ENCODE data around the gene GPR15.

Gene GPR15

GRCh38 chr3:98513736-98514135 lies 18.0 kb upstream of the GPR15 start:
- H3K4me3 ChIP-seq (ENCODE audit: low read depth in 1 of 2, low read length in 2 of 2): no peak overlapping the region
- no peaks in the 10 kb centered on the region for H3K9me3 ChIP-seq (ENCODE audit: control insufficient read depth in 1 of 2, low read length in 2 of 2)
- H3K4me1 ChIP-seq (ENCODE audit: control insufficient read depth in 1 of 2, insufficient read depth in 2 of 2, low read length in 2 of 2): peaks cover 0 to 4% of the 10 kb centered on the region in 2 donors
- H3K27ac ChIP-seq (ENCODE audit: low read length): no peak overlapping the region
- no peaks in the 10 kb centered on the region for H3K27me3 ChIP-seq (ENCODE audit: low read depth, low read length)
- H3K36me3 ChIP-seq (ENCODE audit: control insufficient read depth in 1 of 2, insufficient read depth in 2 of 2, low read length in 2 of 2): peaks cover 26 to 38% of the 10 kb centered on the region in 2 donors

GRCh38 chr3:98514948-98515347 lies 16.8 kb upstream of the GPR15 start:
- Histone ChIP-seq H3K36me3 (ENCODE audit: control insufficient read depth in 1 of 2, insufficient read depth in 2 of 2, low read length in 2 of 2) (peaks cover 32 to 45% of the 10 kb centered on the region in 2 donors), H3K9me3 (ENCODE audit: control insufficient read depth in 1 of 2, low read length in 2 of 2) (no peaks in the 10 kb centered on the region), H3K4me1 (ENCODE audit: control insufficient read depth in 1 of 2, insufficient read depth in 2 of 2, low read length in 2 of 2) (peaks cover 0 to 4% of the 10 kb centered on the region in 2 donors), H3K27ac (ENCODE audit: low read length) (no peak overlapping the region), H3K4me3 (ENCODE audit: low read depth in 1 of 2, low read length in 2 of 2) (no peak overlapping the region), H3K27me3 (ENCODE audit: low read depth, low read length) (no peaks in the 10 kb centered on the region)

DNA sequence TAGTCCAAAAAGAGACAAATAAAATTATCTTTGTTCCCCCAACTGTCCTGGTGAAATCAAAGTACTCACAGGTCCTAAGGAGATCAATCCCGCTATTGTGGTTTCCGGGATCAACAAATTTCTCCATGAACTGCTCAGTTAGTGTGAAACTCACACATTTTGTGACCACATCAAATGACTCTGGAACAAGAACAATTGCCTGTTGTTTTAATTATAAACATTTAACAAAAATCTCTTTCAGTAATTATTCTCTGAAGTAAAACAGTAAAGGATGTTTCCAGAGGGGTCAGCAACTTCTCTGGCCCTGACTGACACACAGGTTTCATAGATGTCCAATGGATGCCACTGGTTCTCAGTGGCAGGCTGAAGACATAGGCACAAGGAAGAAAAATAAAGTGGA lies 13.0 kb upstream of the GPR15 start:
- no peaks in the 10 kb centered on the region for H3K9me3 ChIP-seq (ENCODE audit: control insufficient read depth in 1 of 2, low read length in 2 of 2)
- H3K4me3 ChIP-seq (ENCODE audit: low read depth in 1 of 2, low read length in 2 of 2): no peak overlapping the region
- peaks cover 13 to 14% of the 10 kb centered on the region in 2 donors for H3K4me1 ChIP-seq (ENCODE audit: control insufficient read depth in 1 of 2, insufficient read depth in 2 of 2, low read length in 2 of 2)
- no peak overlapping the region for H3K27ac ChIP-seq (ENCODE audit: low read length)
- H3K27me3 ChIP-seq (ENCODE audit: low read depth, low read length): no peaks in the 10 kb centered on the region
- peaks cover 36 to 42% of the 10 kb centered on the region in 2 donors for H3K36me3 ChIP-seq (ENCODE audit: control insufficient read depth in 1 of 2, insufficient read depth in 2 of 2, low read length in 2 of 2)

DNA sequence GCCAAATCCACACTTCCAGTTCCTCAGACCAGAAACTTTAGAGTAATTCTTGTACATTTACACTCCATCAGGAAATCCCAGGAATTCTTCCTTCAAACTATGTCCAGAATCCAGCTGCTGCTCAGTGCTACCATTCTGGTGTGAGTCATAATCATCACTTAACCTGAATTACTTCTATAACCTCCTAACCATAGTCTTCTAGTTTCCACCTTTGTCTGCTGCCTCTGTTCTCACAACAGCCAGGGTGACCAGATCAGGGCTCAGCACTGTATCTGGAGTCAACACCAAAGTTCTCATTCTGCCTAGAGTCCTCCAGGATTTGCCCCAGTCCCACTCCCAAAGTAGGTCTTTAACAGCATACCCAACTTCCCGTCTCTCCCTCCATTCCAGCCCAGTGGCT lies 12.4 kb upstream of the GPR15 start:
- H3K27ac ChIP-seq (ENCODE audit: low read length): no peak overlapping the region
- H3K9me3 ChIP-seq (ENCODE audit: control insufficient read depth in 1 of 2, low read length in 2 of 2): no peaks in the 10 kb centered on the region
- H3K36me3 ChIP-seq (ENCODE audit: control insufficient read depth in 1 of 2, insufficient read depth in 2 of 2, low read length in 2 of 2): peaks cover 36 to 42% of the 10 kb centered on the region in 2 donors
- peaks cover 13 to 14% of the 10 kb centered on the region in 2 donors for H3K4me1 ChIP-seq (ENCODE audit: control insufficient read depth in 1 of 2, insufficient read depth in 2 of 2, low read length in 2 of 2)
- H3K27me3 ChIP-seq (ENCODE audit: low read depth, low read length): no peaks in the 10 kb centered on the region
- no peak overlapping the region for H3K4me3 ChIP-seq (ENCODE audit: low read depth in 1 of 2, low read length in 2 of 2)

DNA sequence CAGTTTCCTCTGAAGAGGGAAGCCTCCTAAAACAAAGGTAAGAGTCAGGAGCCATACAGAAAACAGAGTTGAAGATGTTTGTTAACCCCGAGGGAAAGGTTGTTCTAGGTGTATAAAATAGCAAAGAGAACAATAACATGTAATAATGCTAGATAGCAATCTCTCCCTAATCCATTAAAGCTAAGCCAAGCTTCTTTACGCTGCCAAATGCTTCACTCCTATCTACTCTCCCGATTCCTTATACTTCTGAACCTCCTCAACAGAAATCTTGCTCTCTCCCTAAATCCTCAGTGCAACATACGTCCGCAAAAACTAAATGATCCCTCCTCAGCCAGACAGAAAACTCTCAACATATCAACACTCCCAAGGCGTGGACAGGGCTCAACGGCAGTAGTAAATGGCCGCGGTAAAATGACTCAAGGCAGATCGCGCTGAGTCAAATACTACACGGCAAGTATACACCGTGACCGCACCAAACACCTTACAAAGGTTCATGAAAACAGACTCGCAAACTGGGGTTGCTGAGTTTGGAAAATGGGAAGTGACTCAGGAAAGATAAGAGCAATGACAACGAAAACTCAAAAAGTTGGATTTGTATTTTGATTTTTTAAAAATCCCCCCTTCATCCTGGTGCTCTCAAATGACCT lies 9.8 kb upstream of the GPR15 start:
- H3K4me3 ChIP-seq (ENCODE audit: low read depth in 1 of 2, low read length in 2 of 2): peak overlapping the region; percentile 88 to 97
- peaks cover 13 to 14% of the 10 kb centered on the region in 2 donors for H3K4me1 ChIP-seq (ENCODE audit: control insufficient read depth in 1 of 2, insufficient read depth in 2 of 2, low read length in 2 of 2)
- H3K36me3 ChIP-seq (ENCODE audit: control insufficient read depth in 1 of 2, insufficient read depth in 2 of 2, low read length in 2 of 2): peaks cover 22 to 24% of the 10 kb centered on the region in 2 donors
- H3K9me3 ChIP-seq (ENCODE audit: control insufficient read depth in 1 of 2, low read length in 2 of 2): no peaks in the 10 kb centered on the region
- peak overlapping the region; percentile 92 for H3K27ac ChIP-seq (ENCODE audit: low read length)
- no peaks in the 10 kb centered on the region for H3K27me3 ChIP-seq (ENCODE audit: low read depth, low read length)

- Histone ChIP-seq H3K4me3 (ENCODE audit: low read depth in 1 of 2, low read length in 2 of 2) (peak within 1 kb of the TSS; percentile 88 to 97), H3K36me3 (ENCODE audit: control insufficient read depth in 1 of 2, insufficient read depth in 2 of 2, low read length in 2 of 2) (peaks cover 19 to 21% of the 10 kb centered on the region in 2 donors), H3K9me3 (ENCODE audit: control insufficient read depth in 1 of 2, low read length in 2 of 2) (no peaks in the 10 kb centered on the region), H3K4me1 (ENCODE audit: control insufficient read depth in 1 of 2, insufficient read depth in 2 of 2, low read length in 2 of 2) (peaks cover 13 to 14% of the 10 kb centered on the region in 2 donors), H3K27me3 (ENCODE audit: low read depth, low read length) (no peaks in the 10 kb centered on the region), H3K27ac (ENCODE audit: low read length) (peak within 1 kb of the TSS; percentile 92)
These were observed 9.1 kb upstream of the GPR15 start, which contains the start of gene CLDND1 for GRCh38 chr3:98522544-98523281. Gene CLDND1 (minus strand): TSS chr3:98522902. CDS start chr3:98521424, 1,478 bp downstream.

DNA sequence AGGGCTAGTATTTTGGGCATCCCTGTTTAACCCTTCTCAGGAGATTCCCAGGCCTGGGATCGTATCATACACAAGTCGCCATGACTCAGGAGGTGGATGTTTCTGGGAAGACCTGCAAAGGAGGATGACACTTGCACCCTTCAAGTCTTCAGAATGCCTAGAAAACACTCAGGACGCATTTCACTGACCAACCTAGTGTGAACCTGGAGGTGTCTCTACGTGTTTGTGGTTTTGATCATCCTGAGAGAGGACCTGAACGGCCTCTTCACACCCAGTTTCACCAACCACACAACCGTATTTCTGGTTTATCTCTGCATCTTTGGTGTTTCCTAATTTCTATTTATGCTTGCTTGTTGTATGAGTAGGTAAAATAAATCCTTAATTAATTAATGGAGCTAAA lies 6.3 kb upstream of the GPR15 start:
- H3K27ac ChIP-seq (ENCODE audit: low read length): no peak overlapping the region
- H3K27me3 ChIP-seq (ENCODE audit: low read depth, low read length): no peaks in the 10 kb centered on the region
- H3K9me3 ChIP-seq (ENCODE audit: control insufficient read depth in 1 of 2, low read length in 2 of 2): no peaks in the 10 kb centered on the region
- H3K4me1 ChIP-seq (ENCODE audit: control insufficient read depth in 1 of 2, insufficient read depth in 2 of 2, low read length in 2 of 2): peaks cover 10 to 13% of the 10 kb centered on the region in 2 donors
- no peak overlapping the region for H3K4me3 ChIP-seq (ENCODE audit: low read depth in 1 of 2, low read length in 2 of 2)
- H3K36me3 ChIP-seq (ENCODE audit: control insufficient read depth in 1 of 2, insufficient read depth in 2 of 2, low read length in 2 of 2): peaks cover 4 to 6% of the 10 kb centered on the region in 2 donors

- no peaks in the 10 kb centered on the region for H3K36me3 ChIP-seq (ENCODE audit: control insufficient read depth in 1 of 2, insufficient read depth in 2 of 2, low read length in 2 of 2)
- H3K27me3 ChIP-seq (ENCODE audit: low read depth, low read length): no peaks in the 10 kb centered on the region
- H3K4me3 ChIP-seq (ENCODE audit: low read depth in 1 of 2, low read length in 2 of 2): no peak overlapping the region
- no peak overlapping the region for H3K27ac ChIP-seq (ENCODE audit: low read length)
- H3K9me3 ChIP-seq (ENCODE audit: control insufficient read depth in 1 of 2, low read length in 2 of 2): no peaks in the 10 kb centered on the region
- no peaks in the 10 kb centered on the region for H3K4me1 ChIP-seq (ENCODE audit: control insufficient read depth in 1 of 2, insufficient read depth in 2 of 2, low read length in 2 of 2)
These were observed 3.1 kb upstream of the GPR15 start for GRCh38 chr3:98528474-98529346.

DNA sequence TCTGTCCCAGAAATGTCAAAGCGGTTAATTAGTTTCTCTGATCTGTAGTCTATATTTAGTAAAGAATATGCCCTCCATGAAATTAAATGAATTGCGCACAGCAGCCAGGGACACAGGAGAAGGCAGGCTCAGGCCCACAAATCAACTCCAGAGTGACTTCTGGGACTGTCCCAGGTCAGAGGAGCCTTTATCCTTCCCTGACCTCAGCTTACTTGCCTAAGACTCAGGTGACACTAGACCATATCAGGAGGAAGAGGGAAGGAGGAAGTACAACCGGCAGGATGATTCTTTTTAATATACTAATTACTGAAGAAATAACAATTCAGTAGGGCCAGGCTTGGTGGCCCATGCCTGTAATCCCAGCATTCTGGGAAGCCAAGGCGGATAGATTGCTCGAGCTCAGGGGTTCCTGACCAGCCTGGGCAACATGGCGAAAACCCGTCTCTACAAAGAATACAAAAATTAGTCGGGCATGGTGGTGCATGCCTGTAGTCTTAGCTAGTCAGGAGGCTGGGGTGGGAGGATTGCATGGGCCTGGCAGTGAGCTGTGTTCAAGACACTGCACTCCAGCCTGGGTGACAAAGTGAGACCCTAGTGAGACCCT lies 1.8 kb upstream of the GPR15 start:
- Histone ChIP-seq H3K4me3 (ENCODE audit: low read depth in 1 of 2, low read length in 2 of 2) (no peak overlapping the region), H3K27ac (ENCODE audit: low read length) (no peak overlapping the region), H3K9me3 (ENCODE audit: control insufficient read depth in 1 of 2, low read length in 2 of 2) (no peaks in the 10 kb centered on the region), H3K4me1 (ENCODE audit: control insufficient read depth in 1 of 2, insufficient read depth in 2 of 2, low read length in 2 of 2) (no peaks in the 10 kb centered on the region), H3K36me3 (ENCODE audit: control insufficient read depth in 1 of 2, insufficient read depth in 2 of 2, low read length in 2 of 2) (no peaks in the 10 kb centered on the region), H3K27me3 (ENCODE audit: low read depth, low read length) (no peaks in the 10 kb centered on the region)

DNA sequence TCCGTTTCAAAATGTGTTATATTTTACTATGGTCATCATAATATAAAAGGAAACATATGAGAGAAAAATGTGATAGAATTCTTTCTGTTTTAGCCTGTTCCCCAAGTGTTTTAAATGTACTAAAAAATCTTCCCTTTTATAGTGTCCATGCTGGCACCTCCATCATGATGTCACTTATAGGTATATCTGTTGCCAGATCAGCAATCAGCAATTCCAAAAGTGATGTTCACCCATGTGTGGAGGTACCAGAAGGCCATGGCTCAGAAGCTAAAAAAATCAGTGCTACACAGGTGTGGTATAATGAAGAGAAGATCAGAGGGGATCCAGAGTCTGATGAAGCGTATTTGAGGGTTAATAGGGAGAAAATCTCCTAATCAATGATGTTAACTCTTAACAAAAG lies 1.1 kb upstream of the GPR15 start:
- H3K4me1 ChIP-seq (ENCODE audit: control insufficient read depth in 1 of 2, insufficient read depth in 2 of 2, low read length in 2 of 2): no peaks in the 10 kb centered on the region
- H3K36me3 ChIP-seq (ENCODE audit: control insufficient read depth in 1 of 2, insufficient read depth in 2 of 2, low read length in 2 of 2): no peaks in the 10 kb centered on the region
- no peak overlapping the region for H3K27ac ChIP-seq (ENCODE audit: low read length)
- H3K27me3 ChIP-seq (ENCODE audit: low read depth, low read length): no peaks in the 10 kb centered on the region
- H3K9me3 ChIP-seq (ENCODE audit: control insufficient read depth in 1 of 2, low read length in 2 of 2): no peaks in the 10 kb centered on the region
- no peak overlapping the region for H3K4me3 ChIP-seq (ENCODE audit: low read depth in 1 of 2, low read length in 2 of 2)

GRCh38 chr3:98532275-98532637 lies 478 bp downstream of the GPR15 start:
- Histone ChIP-seq H3K9me3 (ENCODE audit: control insufficient read depth in 1 of 2, low read length in 2 of 2) (no peaks in the 10 kb centered on the region), H3K27ac (ENCODE audit: low read length) (no peak overlapping the region), H3K27me3 (ENCODE audit: low read depth, low read length) (no peaks in the 10 kb centered on the region), H3K36me3 (ENCODE audit: control insufficient read depth in 1 of 2, insufficient read depth in 2 of 2, low read length in 2 of 2) (no peaks in the 10 kb centered on the region), H3K4me1 (ENCODE audit: control insufficient read depth in 1 of 2, insufficient read depth in 2 of 2, low read length in 2 of 2) (no peaks in the 10 kb centered on the region), H3K4me3 (ENCODE audit: low read depth in 1 of 2, low read length in 2 of 2) (no peak overlapping the region)

Measured in muscle layer of duodenum (tissue), 2 donors.